HL-60/S4 treated with retinoic acid at 250 ng/mL for 4 days and 3 days (cell line): ENCODE results near the gene ANKRD18B.
"Not testable (repeated sequence)": the region's sequence is repeated elsewhere in the genome, so short reads cannot be mapped to it uniquely, and the experiment has no call there.

ENCODE experiments used
- in situ Hi-C: fragments of 300-500 bp; cut with MboI; formaldehyde crosslinking; loops from 2 replicates; pipeline ENCODE4 v1.7.0; 2022; ENCODE audit warnings: low sequenced_read_pairs

ANKRD18B gene

GRCh38 chr9:33523397-33524305 lies at the start of gene ANKRD18B:
Gene ANKRD18B (plus strand): TSS chr9:33524251. CDS start chr9:33524490, 239 bp downstream.
- in situ Hi-C loops = not testable (repeated sequence)

- in situ Hi-C loops = no loop called here
These were observed 48.7 kb upstream of the ANKRD18B start for GRCh38 chr9:33475357-33475756.

DNA sequence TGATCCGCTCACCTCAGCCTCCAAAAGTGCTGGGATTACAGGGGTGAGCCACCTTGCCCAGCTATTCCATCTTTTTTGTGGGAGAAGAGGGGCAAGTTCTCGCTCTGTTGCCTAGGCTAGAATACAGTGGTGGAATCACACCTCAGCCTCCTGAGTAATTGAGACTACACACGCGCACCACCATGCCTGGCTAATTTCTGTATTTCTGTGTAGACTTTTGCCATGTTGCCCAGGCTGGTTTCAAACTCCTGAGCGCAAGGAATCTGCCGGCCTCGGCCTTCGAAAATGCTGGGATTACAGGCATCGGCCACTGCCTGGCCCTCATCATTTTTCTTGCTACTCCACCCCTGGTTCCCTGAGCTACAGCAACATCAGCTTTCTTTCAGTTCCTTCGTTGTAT lies 47.5 kb upstream of the ANKRD18B start:
- in situ Hi-C loops = no loop called here

DNA sequence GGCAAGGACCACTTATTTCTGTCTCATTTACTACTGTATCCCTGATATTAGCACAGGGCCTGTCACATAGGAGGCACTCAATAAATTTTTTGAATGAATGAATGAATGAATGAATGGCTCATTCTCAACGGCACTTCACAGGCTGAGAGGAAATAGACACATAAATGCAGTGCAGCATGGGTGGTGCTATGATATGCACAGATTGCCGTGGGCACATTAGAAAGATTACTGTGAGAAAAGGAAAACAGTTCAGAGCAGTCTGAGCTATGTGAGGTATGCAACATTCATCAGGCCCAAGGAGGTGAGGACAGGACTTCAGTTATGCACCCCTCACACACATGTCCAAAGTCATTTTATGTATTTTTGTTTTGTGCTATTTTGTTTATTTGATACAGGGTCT lies 43.9 kb upstream of the ANKRD18B start:
- in situ Hi-C loops = no loop called here

- in situ Hi-C loops = no loop called here
These were observed 43.1 kb upstream of the ANKRD18B start for GRCh38 chr9:33480976-33481375.

DNA sequence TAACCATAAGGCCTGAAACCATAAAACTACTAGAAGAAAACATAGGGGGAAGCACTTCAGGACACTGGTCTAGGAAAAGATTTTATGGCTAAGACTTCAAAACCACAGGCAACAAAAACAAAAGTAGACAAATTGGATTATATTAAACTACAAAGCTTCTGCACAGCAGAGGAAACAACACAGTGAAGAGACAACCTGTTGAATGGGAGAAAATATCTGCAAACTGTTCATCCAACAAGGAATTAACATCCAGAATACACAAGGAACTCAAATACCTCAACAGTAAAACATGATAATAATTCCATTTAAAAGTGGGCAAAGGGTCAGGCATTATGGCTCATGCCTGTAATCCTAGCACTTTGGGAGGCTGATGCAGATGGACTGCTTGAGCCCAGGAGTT lies 38.7 kb upstream of the ANKRD18B start:
- in situ Hi-C loops = not testable (repeated sequence)

- in situ Hi-C loops = no loop called here
These were observed 35.0 kb upstream of the ANKRD18B start for GRCh38 chr9:33489066-33489465.

- in situ Hi-C loops = not testable (repeated sequence)
These were observed 30.2 kb upstream of the ANKRD18B start for GRCh38 chr9:33493819-33494218.

GRCh38 chr9:33498387-33498786 lies 25.7 kb upstream of the ANKRD18B start:
- in situ Hi-C loops = no loop called here

DNA sequence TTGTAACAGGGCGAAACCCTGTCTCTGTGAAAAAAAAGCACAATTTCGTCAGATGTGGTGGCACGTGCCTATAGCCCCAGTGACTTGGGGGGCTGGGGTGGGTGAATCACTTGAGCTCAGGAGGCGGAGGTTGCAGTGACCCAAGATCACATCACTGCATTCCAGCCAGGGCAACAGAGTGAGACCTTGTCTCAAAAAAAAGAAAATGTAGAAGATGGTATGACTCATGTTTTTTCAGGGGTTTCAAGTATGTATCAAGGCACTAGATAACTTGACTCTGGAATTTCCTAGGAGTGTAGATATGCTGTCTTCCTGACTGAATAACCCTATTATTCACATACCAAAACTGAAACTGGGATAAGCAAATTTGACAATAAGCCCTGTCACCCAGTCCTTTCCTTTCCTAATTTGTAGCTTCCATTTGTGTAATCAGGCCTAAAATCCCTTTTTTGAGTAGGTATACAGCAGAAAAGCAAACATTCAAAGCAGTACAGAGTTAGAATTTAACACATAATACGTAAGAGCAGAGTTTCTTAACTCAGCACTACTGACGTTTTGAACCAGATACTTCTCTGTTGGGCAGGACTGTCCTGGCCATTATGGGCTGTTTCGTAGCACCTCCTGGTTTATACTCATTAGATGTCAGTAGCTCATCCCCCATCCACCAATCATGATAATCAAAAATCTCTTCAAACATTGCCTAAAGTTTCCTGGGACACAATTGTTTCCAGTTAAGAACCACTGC lies 17.3 kb upstream of the ANKRD18B start:
- in situ Hi-C loops = no loop called here

DNA sequence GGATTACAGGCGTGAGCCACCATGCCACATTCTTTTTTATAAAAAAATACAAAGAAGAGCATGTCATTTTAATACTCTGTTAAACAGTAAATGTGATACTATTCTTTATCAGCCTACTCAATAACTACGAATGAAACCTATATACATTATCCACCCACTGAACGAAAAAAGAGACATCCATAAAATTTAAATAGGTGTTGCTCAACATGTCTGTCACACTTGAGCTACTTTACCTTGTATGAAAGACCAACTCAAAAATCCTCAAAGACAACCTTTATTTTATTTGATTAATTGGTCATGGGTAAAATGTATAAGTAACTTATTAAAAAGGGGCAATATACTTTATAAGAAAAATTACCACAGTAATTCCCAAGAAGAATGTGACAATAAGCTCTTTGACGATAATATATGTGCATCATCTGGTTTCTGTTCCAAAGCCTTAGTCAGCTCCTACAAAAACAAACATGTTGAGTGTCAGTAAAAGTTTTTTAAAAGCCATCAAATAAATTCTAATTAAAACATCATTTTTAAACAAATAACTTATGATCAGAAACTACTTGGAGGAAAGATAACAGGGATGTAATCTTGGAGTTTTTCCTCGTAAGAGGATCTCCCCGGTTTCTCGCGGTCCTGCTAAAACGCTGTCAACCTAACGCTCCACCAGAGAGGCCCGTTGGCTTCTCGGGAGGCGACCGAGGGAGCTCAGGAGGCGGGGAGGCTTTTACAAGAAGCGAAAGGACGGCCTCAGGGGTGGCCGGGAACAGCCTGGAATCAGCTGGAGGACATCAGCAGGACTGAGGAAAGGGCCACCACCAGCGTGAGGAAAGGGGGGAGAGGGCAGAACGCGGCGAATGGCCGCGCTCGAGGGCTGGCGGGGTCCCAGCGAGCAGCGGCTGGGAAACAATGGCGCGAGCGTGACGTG lies 13.5 kb upstream of the ANKRD18B start:
- in situ Hi-C loops = no loop called here

DNA sequence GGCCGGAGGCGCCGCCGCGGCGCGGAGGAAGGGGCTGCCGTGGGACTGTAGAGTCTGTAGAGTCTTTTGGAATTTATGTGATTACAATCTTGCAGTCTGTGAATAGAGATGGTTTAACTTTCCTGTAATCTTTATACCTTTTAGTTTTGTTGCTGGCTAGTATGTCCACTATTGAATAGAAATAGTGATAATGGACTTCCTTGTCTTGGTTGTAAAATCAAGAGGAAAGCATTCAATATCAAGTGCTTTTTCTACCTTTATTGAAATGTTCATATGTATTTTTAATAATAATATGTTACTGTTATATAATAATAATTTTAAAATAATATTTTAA lies 12.9 kb upstream of the ANKRD18B start:
- in situ Hi-C loops = not testable (repeated sequence)

DNA sequence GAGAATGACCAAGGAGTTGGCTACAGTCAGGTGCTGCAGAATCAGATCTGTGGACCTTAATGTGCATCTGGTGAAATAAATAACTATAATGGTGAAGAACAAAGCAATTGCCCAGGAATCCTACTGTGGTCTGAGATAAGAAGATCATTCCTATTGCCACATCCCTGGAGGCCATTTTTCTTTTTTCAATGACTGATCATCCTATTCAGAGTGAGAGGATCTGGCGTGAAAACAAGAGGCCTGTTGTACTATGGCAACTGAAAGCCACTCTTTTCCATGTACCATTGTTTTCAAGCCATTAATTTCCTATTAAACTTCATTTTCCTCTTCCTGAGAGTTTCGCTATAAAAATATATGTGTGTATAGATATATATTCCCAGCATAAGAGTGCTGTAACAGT lies 11.5 kb upstream of the ANKRD18B start:
- in situ Hi-C loops = not testable (repeated sequence)

DNA sequence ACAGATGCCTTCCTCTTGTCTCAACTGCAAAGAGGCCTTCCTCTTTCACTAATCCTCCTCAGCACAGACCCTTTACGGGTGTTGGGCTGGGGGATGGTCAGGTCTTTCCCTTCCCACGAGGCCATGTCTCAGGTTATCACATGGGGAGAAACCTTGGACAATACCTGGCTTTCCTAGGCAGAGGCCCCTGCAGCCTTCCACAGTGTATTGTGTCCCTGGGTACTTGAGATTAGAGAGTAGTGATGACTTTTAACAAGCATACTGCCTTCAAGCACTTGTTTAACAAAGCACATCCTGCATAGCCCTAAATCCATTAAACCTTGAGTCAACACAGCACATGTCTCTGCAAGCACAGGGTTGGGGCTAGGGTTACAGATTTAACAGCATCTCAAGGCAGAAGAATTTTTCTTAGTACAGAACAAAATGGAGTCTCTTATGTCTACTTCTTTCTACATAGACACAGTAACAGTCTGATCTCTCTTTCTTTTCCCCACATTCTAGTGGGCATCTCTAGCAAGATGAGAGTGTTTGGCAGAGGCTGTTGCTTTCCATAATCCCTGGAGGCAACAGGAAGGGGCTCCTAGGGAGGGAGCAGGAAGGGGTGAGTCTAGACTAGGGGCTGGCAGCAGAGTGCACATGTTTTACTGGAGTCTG lies 8.6 kb upstream of the ANKRD18B start:
- in situ Hi-C loops = not testable (repeated sequence)

GRCh38 chr9:33516397-33516796 lies 7.7 kb upstream of the ANKRD18B start:
- in situ Hi-C loops = not testable (repeated sequence)

DNA sequence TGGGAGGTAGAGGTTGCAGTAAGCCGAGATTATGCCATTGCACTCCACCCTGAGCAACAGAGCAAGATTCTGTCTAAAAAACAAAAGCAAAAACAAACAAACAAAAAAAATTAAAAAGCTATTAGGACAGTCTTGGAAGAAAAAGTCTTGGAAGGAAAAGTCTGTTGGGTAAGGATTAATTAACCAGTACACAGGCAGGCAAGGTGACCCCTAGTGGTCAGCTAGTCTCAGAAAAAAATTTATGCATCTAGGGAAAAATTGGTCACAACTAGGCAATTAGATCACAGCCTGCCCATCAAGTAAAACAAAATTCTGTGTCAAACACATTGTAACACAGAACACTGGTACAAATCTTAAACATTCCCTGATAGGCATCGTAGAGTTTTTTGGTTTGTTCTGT lies 6.7 kb upstream of the ANKRD18B start:
- in situ Hi-C loops = no loop called here

DNA sequence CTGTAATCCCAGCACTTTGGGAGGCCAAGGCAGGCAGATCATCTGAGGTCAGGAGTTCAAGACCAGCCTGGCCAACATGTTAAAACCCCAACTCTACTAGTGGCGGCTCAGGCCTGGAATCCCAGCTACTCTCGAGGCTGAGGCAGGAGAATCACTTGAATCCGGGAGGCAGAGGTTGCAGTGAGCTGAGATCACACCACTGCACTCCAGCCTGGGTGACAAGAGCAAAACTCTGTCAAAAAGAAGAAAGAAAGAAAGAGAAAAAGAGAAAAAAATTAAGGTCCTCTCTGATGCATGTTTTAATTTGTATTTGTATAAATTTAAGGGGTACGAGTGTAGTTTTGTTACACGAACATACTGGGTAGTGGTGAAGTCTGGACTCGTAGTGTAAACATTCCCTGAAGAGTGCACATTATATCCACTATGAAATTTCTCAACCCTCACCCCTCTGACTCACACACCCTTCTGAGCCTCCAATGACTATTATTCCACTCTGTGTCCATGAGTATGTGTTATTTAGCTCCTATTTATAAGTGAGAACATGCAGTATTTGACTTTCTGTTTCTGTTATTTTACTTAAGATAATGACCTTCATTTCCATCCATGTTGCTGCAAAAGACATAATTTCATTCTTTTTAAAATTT lies 6.0 kb upstream of the ANKRD18B start:
- in situ Hi-C loops = not testable (repeated sequence)

DNA sequence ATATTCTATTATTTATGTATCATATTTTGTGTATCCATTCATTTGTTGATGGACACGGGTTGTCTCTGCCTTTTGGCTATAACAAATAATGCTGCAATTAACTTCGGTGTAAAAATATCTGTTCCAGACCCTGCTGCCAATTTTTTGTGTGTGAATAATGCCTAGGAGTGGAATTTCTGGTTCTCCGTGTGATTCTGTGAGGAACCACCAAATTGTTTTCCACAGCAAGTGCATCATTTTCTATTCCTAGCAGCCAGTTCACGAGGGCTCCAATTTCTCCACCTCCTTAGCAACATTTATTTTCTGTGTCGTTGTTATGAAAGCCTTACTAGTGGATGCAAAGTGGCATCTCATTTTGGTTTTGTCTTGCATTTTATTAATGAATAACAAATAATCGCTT lies 2.2 kb upstream of the ANKRD18B start:
- in situ Hi-C loops = not testable (repeated sequence)

DNA sequence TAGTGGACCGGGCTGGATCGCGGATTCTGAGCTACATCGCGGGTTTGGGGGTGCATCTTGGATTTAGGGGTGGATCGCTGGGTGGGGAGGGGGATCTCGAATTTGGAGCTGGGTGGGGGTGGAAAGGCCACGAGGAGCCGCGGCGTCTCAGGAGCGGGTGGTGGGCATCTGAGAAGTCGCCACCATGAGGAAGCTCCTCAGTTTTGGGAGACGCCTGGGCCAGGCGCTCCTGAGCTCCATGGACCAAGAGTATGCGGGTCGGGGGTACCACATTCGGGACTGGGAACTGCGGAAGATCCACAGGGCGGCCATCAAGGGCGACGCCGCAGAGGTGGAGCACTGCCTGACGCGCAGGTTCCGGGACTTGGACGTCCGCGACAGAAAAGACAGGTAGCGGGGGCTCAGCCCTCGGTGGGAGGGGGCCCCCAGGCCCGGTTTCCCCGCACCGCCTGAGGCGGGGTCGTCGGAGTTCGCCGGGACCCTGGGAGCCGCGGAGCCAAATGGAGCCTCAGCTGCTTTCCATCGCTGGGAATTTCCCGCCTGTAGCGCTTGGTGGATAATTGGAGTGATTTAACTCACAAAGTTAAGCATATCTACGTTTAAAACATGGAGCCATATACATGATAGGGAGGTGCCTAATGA lies 376 bp downstream of the ANKRD18B start:
- in situ Hi-C loops = no loop called here

DNA sequence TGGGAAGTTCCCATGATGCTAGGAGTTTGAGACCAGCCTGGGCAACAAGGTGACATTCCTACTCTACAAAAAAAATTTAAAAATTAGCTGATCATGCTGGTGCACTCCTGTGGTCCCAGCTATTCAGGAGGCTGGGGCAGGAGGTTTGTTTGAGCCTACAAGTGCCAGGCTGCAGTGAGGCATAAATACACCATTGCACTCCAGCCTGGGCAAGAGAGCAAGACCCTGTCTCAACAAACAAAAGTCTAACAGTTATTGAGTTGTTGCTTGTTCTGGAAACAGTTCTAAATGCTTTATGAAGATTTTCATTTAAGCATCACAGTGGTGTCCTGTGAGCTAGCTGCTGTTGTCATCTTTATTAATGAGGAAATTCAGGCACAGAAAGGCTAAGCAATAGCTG lies 4.0 kb downstream of the ANKRD18B start:
- in situ Hi-C loops = not testable (repeated sequence)
